ENCODE measurements around the gene KDM4D.

DNA sequence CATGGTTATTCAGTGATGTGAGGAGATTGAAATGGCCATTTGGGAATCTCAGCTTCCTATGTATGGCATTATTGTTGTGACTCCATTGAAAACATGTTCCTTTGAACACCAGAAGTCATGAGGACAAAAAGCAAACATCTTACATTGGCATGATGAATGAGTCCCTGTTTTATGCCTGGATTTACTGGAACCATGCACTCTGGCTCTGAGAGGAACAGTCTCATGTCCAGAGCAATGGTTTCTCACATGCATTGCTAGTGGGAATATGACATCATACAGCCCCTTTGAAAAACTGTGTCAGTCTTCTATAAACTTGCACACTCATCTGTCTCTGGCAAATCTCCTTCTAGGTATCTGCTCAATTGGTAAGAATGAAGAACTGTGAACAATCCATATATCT is 72.3 kb downstream of the KDM4D start:
- TF ChIP-seq, protein P1, sequence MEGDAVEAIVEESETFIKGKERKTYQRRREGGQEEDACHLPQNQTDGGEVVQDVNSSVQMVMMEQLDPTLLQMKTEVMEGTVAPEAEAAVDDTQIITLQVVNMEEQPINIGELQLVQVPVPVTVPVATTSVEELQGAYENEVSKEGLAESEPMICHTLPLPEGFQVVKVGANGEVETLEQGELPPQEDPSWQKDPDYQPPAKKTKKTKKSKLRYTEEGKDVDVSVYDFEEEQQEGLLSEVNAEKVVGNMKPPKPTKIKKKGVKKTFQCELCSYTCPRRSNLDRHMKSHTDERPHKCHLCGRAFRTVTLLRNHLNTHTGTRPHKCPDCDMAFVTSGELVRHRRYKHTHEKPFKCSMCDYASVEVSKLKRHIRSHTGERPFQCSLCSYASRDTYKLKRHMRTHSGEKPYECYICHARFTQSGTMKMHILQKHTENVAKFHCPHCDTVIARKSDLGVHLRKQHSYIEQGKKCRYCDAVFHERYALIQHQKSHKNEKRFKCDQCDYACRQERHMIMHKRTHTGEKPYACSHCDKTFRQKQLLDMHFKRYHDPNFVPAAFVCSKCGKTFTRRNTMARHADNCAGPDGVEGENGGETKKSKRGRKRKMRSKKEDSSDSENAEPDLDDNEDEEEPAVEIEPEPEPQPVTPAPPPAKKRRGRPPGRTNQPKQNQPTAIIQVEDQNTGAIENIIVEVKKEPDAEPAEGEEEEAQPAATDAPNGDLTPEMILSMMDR (IDR thresholded peaks at IDR 0.05; ENCODE audit: low read depth, low read length) = no peak
- TF ChIP-seq EZH2phosphoT487 (IDR thresholded peaks at IDR 0.05; ENCODE audit: low read depth) = no peak
